ENCODE data around the gene CHORDC1. TPM values are rescaled to one million over a fixed set of nuclear protein-coding genes. Genes with fewer than 3 reads are reported as not detected.

CHORDC1 gene
- total RNA-seq (10 to 100 TPM; 38.8 to 54.2 TPM), polyA plus RNA-seq (10 to 100 TPM; 17.3 to 24.7 TPM)
- long read RNA-seq, donor 1, transcript CHORDC1-201 (11 exons, 2,654 nt), result major isoform, 26 of 37 reads
- long read RNA-seq, donor 1, partial matches to known transcripts, result 1 of 37 reads
- long read RNA-seq, donor 1, other reads (novel, unspliced or antisense), result 6 of 37 reads
- long read RNA-seq, donor 2, partial matches to known transcripts, result 1 of 5 reads
- long read RNA-seq, donor 2, other reads (novel, unspliced or antisense), result 0 of 5 reads

DNA sequence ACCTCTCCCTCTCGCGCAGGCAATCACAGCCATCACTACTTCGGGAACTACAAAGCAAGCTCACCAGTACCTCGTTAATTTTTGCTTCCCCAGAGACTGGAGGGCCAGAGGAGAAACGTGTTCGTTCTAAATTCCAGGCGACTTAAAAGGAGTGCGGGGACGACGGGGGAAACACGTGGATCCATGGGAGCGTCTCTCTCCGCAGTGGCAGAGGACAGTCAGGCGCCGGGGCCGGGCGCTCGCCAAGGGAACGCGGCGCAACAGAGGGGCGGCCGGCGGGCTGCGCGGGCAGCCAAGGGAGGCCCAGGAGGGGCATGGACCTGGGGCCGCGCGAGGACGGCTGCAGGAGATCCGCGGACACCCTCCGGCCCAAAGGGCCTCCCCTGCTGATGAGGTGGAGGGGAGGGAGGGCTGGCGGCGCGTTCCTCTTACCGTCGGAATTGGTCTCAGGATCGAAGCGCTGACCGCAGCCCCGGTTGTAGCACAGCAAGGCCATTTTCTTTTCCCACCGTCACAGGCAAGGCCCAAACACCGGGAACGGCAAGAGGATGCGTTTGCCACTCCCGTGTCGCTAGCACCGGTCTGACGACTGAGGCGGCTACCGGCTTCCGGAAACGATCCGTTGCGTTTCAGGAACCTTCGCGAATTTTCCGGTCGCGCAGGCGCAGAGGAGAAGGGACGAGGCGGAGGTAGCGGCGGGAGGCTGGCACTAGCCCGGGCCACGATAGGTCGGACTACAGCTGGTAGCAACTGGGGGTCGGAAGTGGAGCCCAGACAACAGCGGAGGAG, at the start of gene CHORDC1:
Gene CHORDC1, minus strand, starts transcription at position 591 of the 789 bp plus-strand sequence. Its CDS starts 95 bp downstream, at position 496.
- H3K9me3 ChIP-seq (ENCODE audit: control insufficient read depth, low read length), result no peaks in the 10 kb centered on the region
- no peaks in the 10 kb centered on the region for H3K36me3 ChIP-seq (ENCODE audit: control insufficient read depth in 1 of 2, insufficient read depth in 2 of 2, low read length in 1 of 2)
- H3K27me3 ChIP-seq (ENCODE audit: control insufficient read depth in 1 of 2, insufficient read depth in 2 of 2, low read length in 1 of 2), result no peaks in the 10 kb centered on the region
- peak within 1 kb of the TSS; percentile 50 to 55 for H3K27ac ChIP-seq (ENCODE audit: low read depth in 1 of 2, low read length in 2 of 2)
- ATAC-seq (ENCODE audit: low FRiP score) (peak; percentile 97), DNase-seq (peak; percentile 95 to 98)
- intact Hi-C loops (cut with DNase I), result loop anchor here in 1 of 2 donors (10.0 kb wide), 1 partner anchor 232 kb away; no protein-coding TSS in a partner anchor
- 0 to 1% methylated on average over 71 of the region's 71 CpGs for WGBS, 2 donors
- peaks cover 2 to 9% of the 10 kb centered on the region in 2 donors for H3K4me1 ChIP-seq (ENCODE audit: control insufficient read depth in 1 of 2, insufficient read depth in 2 of 2, low read length in 2 of 2)
- H3K4me3 ChIP-seq (ENCODE audit: low read length in 2 of 2), result peak within 1 kb of the TSS; percentile 73 to 95

DNA sequence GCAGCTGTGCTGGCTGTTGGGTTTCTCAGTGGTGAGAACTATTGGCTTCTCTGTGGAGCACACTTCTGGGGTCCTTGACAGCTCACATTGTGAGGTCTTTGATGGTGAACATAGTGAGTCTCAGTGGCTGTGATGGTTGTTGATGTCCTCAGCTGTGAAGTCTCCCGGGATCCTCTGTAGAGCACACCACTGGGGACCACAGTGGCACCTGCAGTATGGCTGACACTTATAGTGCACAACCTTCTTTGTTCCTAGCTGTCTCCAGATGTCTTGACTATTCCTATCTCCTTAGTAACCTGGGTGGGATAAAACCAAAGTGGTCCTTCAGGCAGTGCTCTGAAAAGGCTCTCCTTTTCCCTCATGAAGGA, 34.3 kb upstream of the CHORDC1 start:
- H3K27ac ChIP-seq (ENCODE audit: low read depth in 1 of 2, low read length in 2 of 2), result no peak overlapping the region
- H3K27me3 ChIP-seq (ENCODE audit: control insufficient read depth in 1 of 2, insufficient read depth in 2 of 2, low read length in 1 of 2), result no peaks in the 10 kb centered on the region
- intact Hi-C loops (cut with DNase I), result no loop called here
- 92% methylated on average over 1 of the region's 1 CpG for WGBS, 2 donors
- H3K4me1 ChIP-seq (ENCODE audit: control insufficient read depth in 1 of 2, insufficient read depth in 2 of 2, low read length in 2 of 2), result no peaks in the 10 kb centered on the region
- no peaks in the 10 kb centered on the region for H3K9me3 ChIP-seq (ENCODE audit: control insufficient read depth, low read length)
- ATAC-seq (ENCODE audit: low FRiP score), result no peak
- no peak for DNase-seq
- H3K36me3 ChIP-seq (ENCODE audit: control insufficient read depth in 1 of 2, insufficient read depth in 2 of 2, low read length in 1 of 2), result no peaks in the 10 kb centered on the region
- no peak overlapping the region for H3K4me3 ChIP-seq (ENCODE audit: low read length in 2 of 2)

DNA sequence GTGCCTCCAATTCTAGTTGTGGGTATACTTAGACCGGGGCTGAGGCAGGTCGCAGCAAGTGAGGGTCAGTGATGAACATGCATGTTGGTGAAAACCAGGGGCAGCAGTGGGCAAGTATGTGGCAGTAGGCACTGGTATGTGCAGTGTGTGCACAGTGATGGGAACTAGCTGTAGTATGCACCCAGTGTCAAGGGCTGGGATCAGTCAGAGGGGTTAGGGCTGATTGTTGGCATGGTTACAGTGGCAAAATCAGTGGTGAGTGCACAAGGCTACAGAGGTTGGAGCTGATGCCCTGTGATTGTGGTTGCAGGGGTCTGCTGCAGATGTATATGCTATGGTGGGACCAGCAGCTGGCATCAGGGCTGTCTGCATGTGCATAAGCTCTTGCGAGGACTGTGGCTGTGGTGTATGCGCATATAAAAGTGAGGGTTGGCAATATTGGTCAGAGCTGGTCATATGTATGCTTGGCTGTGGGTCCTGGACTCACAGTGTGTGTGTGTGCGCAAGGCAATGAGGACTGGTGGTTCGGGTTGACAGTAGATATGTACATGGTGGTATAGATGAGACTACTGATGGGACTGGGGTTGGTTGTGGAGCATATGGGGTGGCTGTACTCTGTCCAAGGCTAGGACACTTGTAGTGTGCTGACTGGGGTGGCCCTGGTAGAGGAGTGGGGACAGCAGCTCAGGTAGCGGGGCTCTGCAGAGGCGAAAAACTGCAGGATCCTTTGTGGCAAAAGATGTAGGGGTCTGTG, 33.7 kb upstream of the CHORDC1 start:
- H3K4me1 ChIP-seq (ENCODE audit: control insufficient read depth in 1 of 2, insufficient read depth in 2 of 2, low read length in 2 of 2), result no peaks in the 10 kb centered on the region
- intact Hi-C loops (cut with DNase I), result no loop called here
- H3K27me3 ChIP-seq (ENCODE audit: control insufficient read depth in 1 of 2, insufficient read depth in 2 of 2, low read length in 1 of 2), result no peaks in the 10 kb centered on the region
- H3K9me3 ChIP-seq (ENCODE audit: control insufficient read depth, low read length), result no peaks in the 10 kb centered on the region
- no peaks in the 10 kb centered on the region for H3K36me3 ChIP-seq (ENCODE audit: control insufficient read depth in 1 of 2, insufficient read depth in 2 of 2, low read length in 1 of 2)
- DNase-seq, result no peak
- 83 to 85% methylated on average over 8 of the region's 8 CpGs for WGBS, 2 donors
- H3K27ac ChIP-seq (ENCODE audit: low read depth in 1 of 2, low read length in 2 of 2), result no peak overlapping the region
- ATAC-seq (ENCODE audit: low FRiP score), result no peak
- no peak overlapping the region for H3K4me3 ChIP-seq (ENCODE audit: low read length in 2 of 2)

DNA sequence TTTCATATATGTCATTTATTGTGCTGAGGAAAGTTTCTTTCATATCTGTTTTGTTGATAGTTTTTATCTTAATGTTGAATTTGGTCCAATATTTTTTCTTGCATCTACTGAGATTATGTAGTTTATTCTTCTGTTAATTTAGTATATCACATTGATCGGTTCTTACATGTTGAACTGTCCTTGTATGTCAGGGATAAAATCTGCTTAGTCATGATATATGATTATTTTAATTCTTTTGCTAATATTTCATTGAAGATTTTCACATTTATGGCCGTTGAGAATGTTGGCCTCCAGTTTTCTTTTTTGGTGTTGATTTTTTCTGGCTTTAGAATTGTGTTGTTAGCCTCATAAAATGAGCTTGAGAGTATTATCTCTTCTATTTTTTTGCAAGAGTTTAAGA, 31.2 kb upstream of the CHORDC1 start:
- no peaks in the 10 kb centered on the region for H3K36me3 ChIP-seq (ENCODE audit: control insufficient read depth in 1 of 2, insufficient read depth in 2 of 2, low read length in 1 of 2)
- WGBS, 2 donors, result 42 to 46% methylated on average over 2 of the region's 2 CpGs
- H3K4me3 ChIP-seq (ENCODE audit: low read length in 2 of 2), result no peak overlapping the region
- H3K4me1 ChIP-seq (ENCODE audit: control insufficient read depth in 1 of 2, insufficient read depth in 2 of 2, low read length in 2 of 2), result no peaks in the 10 kb centered on the region
- no peaks in the 10 kb centered on the region for H3K27me3 ChIP-seq (ENCODE audit: control insufficient read depth in 1 of 2, insufficient read depth in 2 of 2, low read length in 1 of 2)
- H3K9me3 ChIP-seq (ENCODE audit: control insufficient read depth, low read length), result no peaks in the 10 kb centered on the region
- DNase-seq (no peak), ATAC-seq (ENCODE audit: low FRiP score) (no peak)
- intact Hi-C loops (cut with DNase I), result no loop called here
- no peak overlapping the region for H3K27ac ChIP-seq (ENCODE audit: low read depth in 1 of 2, low read length in 2 of 2)

DNA sequence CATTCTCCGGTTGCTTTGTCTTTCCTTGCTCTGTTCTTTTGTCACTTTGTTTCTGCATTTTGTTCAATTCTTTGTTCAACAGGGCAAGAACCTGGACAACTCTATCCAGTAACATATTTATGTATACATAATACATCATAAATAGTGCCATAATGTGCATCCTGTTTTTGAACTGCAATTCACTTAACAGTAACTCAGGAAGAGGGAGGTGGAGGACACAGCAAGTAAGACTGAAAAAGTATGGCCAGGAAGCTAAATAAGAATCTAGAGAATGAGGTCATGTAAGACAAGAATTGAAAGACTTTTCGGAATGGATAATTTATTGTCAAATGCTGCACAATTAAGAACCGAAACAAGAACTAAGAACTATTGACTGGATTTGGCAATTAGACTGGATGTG, 29.2 kb upstream of the CHORDC1 start:
- Histone ChIP-seq H3K9me3 (ENCODE audit: control insufficient read depth, low read length) (no peaks in the 10 kb centered on the region), H3K36me3 (ENCODE audit: control insufficient read depth in 1 of 2, insufficient read depth in 2 of 2, low read length in 1 of 2) (no peaks in the 10 kb centered on the region), H3K27ac (ENCODE audit: low read depth in 1 of 2, low read length in 2 of 2) (no peak overlapping the region), H3K27me3 (ENCODE audit: control insufficient read depth in 1 of 2, insufficient read depth in 2 of 2, low read length in 1 of 2) (no peaks in the 10 kb centered on the region), H3K4me1 (ENCODE audit: control insufficient read depth in 1 of 2, insufficient read depth in 2 of 2, low read length in 2 of 2) (no peaks in the 10 kb centered on the region), H3K4me3 (ENCODE audit: low read length in 2 of 2) (no peak overlapping the region)
- DNase-seq (no peak), ATAC-seq (ENCODE audit: low FRiP score) (no peak)
- WGBS, 2 donors, result 81% methylated on average over 3 of the region's 3 CpGs
- intact Hi-C loops (cut with DNase I), result no loop called here

DNA sequence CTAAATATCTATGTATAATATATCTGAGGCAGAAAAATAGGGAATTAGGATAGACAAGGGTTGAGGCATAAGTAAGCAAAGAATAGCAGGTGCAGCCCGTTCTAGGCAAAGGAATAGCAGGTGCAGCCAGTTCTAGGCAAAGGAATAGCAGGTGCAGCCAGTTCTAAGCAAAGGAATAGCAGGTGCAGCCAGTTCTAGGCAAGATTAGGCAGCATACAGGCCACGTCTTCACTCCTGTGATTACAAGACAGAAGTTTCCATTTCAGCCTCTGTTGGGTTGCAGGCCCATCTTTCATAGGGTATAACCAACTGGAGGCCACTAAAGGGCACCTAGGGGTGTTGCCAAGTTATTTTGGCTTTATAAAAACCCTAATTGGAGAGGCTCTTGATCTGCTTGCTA, 28.8 kb upstream of the CHORDC1 start:
- no peaks in the 10 kb centered on the region for H3K36me3 ChIP-seq (ENCODE audit: control insufficient read depth in 1 of 2, insufficient read depth in 2 of 2, low read length in 1 of 2)
- H3K9me3 ChIP-seq (ENCODE audit: control insufficient read depth, low read length), result no peaks in the 10 kb centered on the region
- H3K27me3 ChIP-seq (ENCODE audit: control insufficient read depth in 1 of 2, insufficient read depth in 2 of 2, low read length in 1 of 2), result no peaks in the 10 kb centered on the region
- no peak overlapping the region for H3K27ac ChIP-seq (ENCODE audit: low read depth in 1 of 2, low read length in 2 of 2)
- DNase-seq, result no peak
- WGBS, 2 donors, result 72 to 75% methylated on average over 2 of the region's 2 CpGs
- H3K4me3 ChIP-seq (ENCODE audit: low read length in 2 of 2), result no peak overlapping the region
- ATAC-seq (ENCODE audit: low FRiP score), result no peak
- intact Hi-C loops (cut with DNase I), result no loop called here
- H3K4me1 ChIP-seq (ENCODE audit: control insufficient read depth in 1 of 2, insufficient read depth in 2 of 2, low read length in 2 of 2), result no peaks in the 10 kb centered on the region

DNA sequence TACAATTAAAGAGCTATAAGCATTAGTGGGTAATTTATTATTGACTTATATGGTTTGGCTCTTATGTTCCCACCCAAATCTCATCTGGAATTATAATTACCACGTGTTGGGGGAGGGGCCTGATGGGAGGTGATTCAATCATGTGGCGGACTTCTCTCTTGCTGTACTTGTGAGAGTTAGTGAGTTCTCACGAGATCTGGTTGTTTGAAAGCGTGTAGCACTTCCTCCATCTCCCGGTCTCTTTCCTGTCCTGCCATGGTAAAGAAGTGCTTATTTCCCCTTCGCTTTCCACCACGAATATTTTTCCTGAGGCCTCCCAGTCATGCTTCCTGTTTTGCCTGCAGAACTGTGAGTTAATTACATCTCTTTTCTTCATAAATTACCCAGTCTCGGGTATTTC, 28.1 kb upstream of the CHORDC1 start:
- ATAC-seq (ENCODE audit: low FRiP score), result no peak
- H3K9me3 ChIP-seq (ENCODE audit: control insufficient read depth, low read length), result no peaks in the 10 kb centered on the region
- no peaks in the 10 kb centered on the region for H3K36me3 ChIP-seq (ENCODE audit: control insufficient read depth in 1 of 2, insufficient read depth in 2 of 2, low read length in 1 of 2)
- no peak overlapping the region for H3K27ac ChIP-seq (ENCODE audit: low read depth in 1 of 2, low read length in 2 of 2)
- H3K27me3 ChIP-seq (ENCODE audit: control insufficient read depth in 1 of 2, insufficient read depth in 2 of 2, low read length in 1 of 2), result no peaks in the 10 kb centered on the region
- no peak overlapping the region for H3K4me3 ChIP-seq (ENCODE audit: low read length in 2 of 2)
- WGBS, 2 donors, result 70 to 74% methylated on average over 8 of the region's 8 CpGs
- no peaks in the 10 kb centered on the region for H3K4me1 ChIP-seq (ENCODE audit: control insufficient read depth in 1 of 2, insufficient read depth in 2 of 2, low read length in 2 of 2)
- intact Hi-C loops (cut with DNase I), result no loop called here
- no peak for DNase-seq

DNA sequence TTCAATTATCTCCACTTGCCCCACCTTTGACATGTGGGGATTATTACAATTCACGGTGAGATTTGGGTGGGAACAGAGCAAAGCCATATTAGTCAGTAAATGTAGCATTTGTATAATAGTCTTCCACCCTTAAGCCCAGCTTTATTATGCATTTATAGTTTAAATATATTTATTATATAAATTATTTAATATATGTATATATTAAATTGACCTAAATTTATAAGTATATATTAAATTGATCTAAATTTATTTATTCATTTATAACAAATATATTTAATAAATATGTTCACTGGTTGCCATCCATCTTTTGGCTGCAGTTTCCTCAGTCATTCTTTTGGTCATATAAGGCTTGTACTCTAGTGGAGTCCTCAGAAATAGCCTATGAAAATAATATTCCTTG, 23.6 kb upstream of the CHORDC1 start:
- WGBS, 2 donors, result 78% methylated on average over 1 of the region's 1 CpG
- no peaks in the 10 kb centered on the region for H3K9me3 ChIP-seq (ENCODE audit: control insufficient read depth, low read length)
- no peaks in the 10 kb centered on the region for H3K4me1 ChIP-seq (ENCODE audit: control insufficient read depth in 1 of 2, insufficient read depth in 2 of 2, low read length in 2 of 2)
- ATAC-seq (ENCODE audit: low FRiP score) (no peak), DNase-seq (no peak)
- H3K4me3 ChIP-seq (ENCODE audit: low read length in 2 of 2), result no peak overlapping the region
- H3K36me3 ChIP-seq (ENCODE audit: control insufficient read depth in 1 of 2, insufficient read depth in 2 of 2, low read length in 1 of 2), result no peaks in the 10 kb centered on the region
- no peaks in the 10 kb centered on the region for H3K27me3 ChIP-seq (ENCODE audit: control insufficient read depth in 1 of 2, insufficient read depth in 2 of 2, low read length in 1 of 2)
- intact Hi-C loops (cut with DNase I), result no loop called here
- H3K27ac ChIP-seq (ENCODE audit: low read depth in 1 of 2, low read length in 2 of 2), result no peak overlapping the region
